HPDE6-E6E7 (cell line): ENCODE data around the gene MYADML2.
A peak's percentile ranks its signal among the peaks of the same experiment; 100 is the strongest.

ENCODE experiments used
- DNase-seq: peaks from one replicate; pipeline ENCODE4 v3.0.0; 2011; ENCODE audit warnings: missing footprints; ENCODE audit errors: extremely low spot score

MYADML2 gene

GRCh38 chr17:81901167-81902022, 45.6 kb downstream of the MYADML2 start:
- DNase-seq, result no peak

- DNase-seq, result no peak
Observed at GRCh38 chr17:81900181-81900820, 46.7 kb downstream of the MYADML2 start.

GRCh38 chr17:81899514-81900166, 47.4 kb downstream of the MYADML2 start:
- DNase-seq, result no peak

- DNase-seq, result no peak
Observed at GRCh38 chr17:81898885-81899284, 48.1 kb downstream of the MYADML2 start.

- peak; percentile 80 for DNase-seq
Observed at GRCh38 chr17:81898029-81898866, 48.8 kb downstream of the MYADML2 start.

DNA sequence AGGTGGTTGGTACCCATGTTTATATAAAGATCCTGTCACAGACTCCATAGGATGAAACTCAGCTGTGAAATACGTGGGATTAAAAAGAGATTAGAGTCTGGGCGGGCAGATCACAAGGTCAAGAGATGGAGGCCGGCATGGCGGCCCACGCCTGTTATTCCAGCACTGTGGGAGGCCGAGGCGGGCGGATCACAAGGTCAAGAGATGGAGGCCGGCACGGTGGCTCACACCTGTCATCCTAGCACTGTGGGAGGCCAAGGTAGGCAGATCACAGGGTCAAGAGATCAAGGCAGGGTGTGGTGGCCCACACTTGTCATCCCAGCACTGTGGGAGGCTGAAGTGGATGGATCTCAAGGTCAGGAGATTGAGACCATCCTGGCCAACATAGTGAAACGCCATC, 51.6 kb downstream of the MYADML2 start:
- DNase-seq, result no peak

GRCh38 chr17:81891303-81891552, 55.8 kb downstream of the MYADML2 start:
- DNase-seq, result no peak

- no peak for DNase-seq
Observed at GRCh38 chr17:81890447-81891302, 56.4 kb downstream of the MYADML2 start.
